Panc1 (cell line): ENCODE measurements around the gene WDR27. TPM values are rescaled to one million over a fixed set of nuclear protein-coding genes. Genes with fewer than 3 reads are reported as not detected.

Source experiments
- ATAC-seq: fragments of 200-7000 bp; cut with Tn5 transposase; 2 replicates; pipeline ENCODE4 v1.9.1; 2020; ENCODE audit warnings: mild to moderate bottlenecking, moderate library complexity
- BruUV-seq: library from RNA; stranded (reverse); fragments of 400-500 nt; replicated peaks from 2 replicates; lab custom pipeline; 2021; lab: Mats Ljungman, UMichigan
- CTCF ChIA-PET: fragments of 300-600 bp; sonication (Branson Sonifier 250); formaldehyde crosslinking; loops from one replicate; lab custom pipeline; 2022; ENCODE audit warnings: antibody characterized with exemption; lab: Charles Lee
- POLR2A ChIA-PET: fragments of 300-600 bp; sonication (Branson Sonifier 250); formaldehyde crosslinking; loops from one replicate; lab custom pipeline; 2022; ENCODE audit warnings: antibody characterized with exemption; lab: Charles Lee
- DNase-seq: peaks from one replicate; pipeline ENCODE4 v3.0.0-alpha.2; 2010; ENCODE audit warnings: low read depth, low spot score
- H3K27ac ChIP-seq: 2 replicates; pipeline ENCODE4 v1.5.1; 2011; ENCODE audit warnings: mild to moderate bottlenecking, low read length, inconsistent platforms
- H3K27me3 ChIP-seq: fragments of 200-500 bp; sonication (Bioruptor generic); 2 replicates; pipeline ENCODE4 v1.6.0; 2014; ENCODE audit warnings: low read length, inconsistent platforms; ENCODE audit not compliant: control insufficient read depth, insufficient read depth
- H3K36me3 ChIP-seq: fragments of 200-500 bp; sonication (Bioruptor generic); 2 replicates; pipeline ENCODE4 v1.5.1; 2014; ENCODE audit warnings: inconsistent platforms, mild to moderate bottlenecking, low read length, moderate library complexity; ENCODE audit not compliant: control insufficient read depth, insufficient read depth
- H3K4me1 ChIP-seq: 2 replicates; pipeline ENCODE4 v1.5.1; 2011; ENCODE audit warnings: inconsistent platforms, mild to moderate bottlenecking, low read length, moderate library complexity; ENCODE audit not compliant: control insufficient read depth, insufficient read depth
- H3K4me3 ChIP-seq, 2 experiments: 2 replicates each; pipeline ENCODE4 v1.5.1; 2011 to 2012; ENCODE audit warnings: low read depth in 2 of 2, low read length in 2 of 2, mild to moderate bottlenecking in 2 of 2, inconsistent platforms in 1 of 2, moderate library complexity in 1 of 2
- H3K9me3 ChIP-seq: fragments of 200-500 bp; sonication (Bioruptor generic); 2 replicates; pipeline ENCODE4 v1.5.1; 2014; ENCODE audit warnings: low read depth, mild to moderate bottlenecking, inconsistent platforms, low read length, moderate library complexity; ENCODE audit not compliant: control insufficient read depth, insufficient read depth
- POLR2AphosphoS5 ChIP-seq: IDR thresholded peaks from 2 replicates; pipeline ENCODE4 v1.6.1; 2012; ENCODE audit warnings: mild to moderate bottlenecking, low read depth, low read length, moderate library complexity
- SIN3A ChIP-seq: IDR thresholded peaks from 2 replicates; pipeline ENCODE4 v1.6.1; 2012; ENCODE audit warnings: low read depth, mild to moderate bottlenecking, low read length, moderate library complexity, borderline replicate concordance; ENCODE audit not compliant: insufficient read depth
- TCF7L2 ChIP-seq: IDR thresholded peaks from 2 replicates; pipeline ENCODE4 v1.6.1; 2011; ENCODE audit warnings: mild to moderate bottlenecking, low read depth, low read length, inconsistent platforms
- in situ Hi-C: cut with HindIII; loops from 2 replicates; pipeline ENCODE4 v1.10.0; 2016; ENCODE audit warnings: low sequenced_read_pairs, low pct_unique_long_range_greater_than_20kb
- intact Hi-C: fragments of 100-400 bp; cut with micrococcal nuclease; formaldehyde crosslinking; loops from one replicate; pipeline ENCODE4 v1.10.0; 2022; ENCODE audit not compliant: unreplicated experiment
- total RNA-seq: library from RNA; stranded (reverse); gene quantifications from one replicate; pipeline ENCODE4 v1.2.1, GENCODE V29; 2021; ENCODE audit not compliant: unreplicated experiment
- TF ChIP-seq, protein P1 (sequence below), 2 experiments: IDR thresholded peaks; 2 replicates each; pipeline ENCODE4 v1.6.1; 2011 to 2012; ENCODE audit warnings: low read depth in 2 of 2, control low read depth in 1 of 2, low read length in 1 of 2, mild to moderate bottlenecking in 1 of 2, moderate library complexity in 1 of 2; ENCODE audit not compliant: insufficient read depth in 1 of 2
- TF ChIP-seq, protein P2 (sequence below): fragments of 450-650 bp; IDR thresholded peaks from 2 replicates; pipeline ENCODE4 v1.5.1; 2017; ENCODE audit warnings: mild to moderate bottlenecking

WDR27 gene
- total RNA-seq, 1 experiment from 2014 or later, result 56.3 TPM

DNA sequence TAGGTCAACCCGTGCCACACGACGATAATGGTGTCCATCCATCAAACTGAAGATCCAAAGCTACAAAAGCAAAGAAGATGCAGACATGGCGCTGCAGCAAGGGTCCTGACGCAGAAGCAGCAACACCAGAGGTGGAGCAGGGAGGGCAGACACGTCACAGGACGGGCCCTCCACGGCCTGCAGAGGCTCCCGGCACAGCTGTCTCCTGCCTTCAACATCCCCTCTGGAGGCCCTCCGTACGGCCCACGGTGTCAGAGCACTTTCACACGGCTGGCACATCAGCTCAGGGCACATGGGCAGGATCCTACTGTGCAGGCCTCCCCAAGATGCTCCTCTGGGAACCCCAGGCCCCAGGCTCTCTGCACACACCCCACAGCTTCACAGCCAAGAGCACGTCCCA, 37.6 kb downstream of the WDR27 start:
- in situ Hi-C loops (no loop called here), intact Hi-C loops (no loop called here)
- no peak for ATAC-seq
- Histone ChIP-seq H3K36me3 (peaks cover 12% of the 10 kb centered on the region), H3K27me3 (no peaks in the 10 kb centered on the region), H3K4me1 (no peaks in the 10 kb centered on the region), H3K9me3 (no peaks in the 10 kb centered on the region), H3K4me3 (no peak overlapping the region), H3K27ac (no peak overlapping the region)
- no TSS peak for BruUV-seq
- no peak for DNase-seq
- ChIA-PET POLR2A (no interaction called here), CTCF (no interaction called here)
- TF ChIP-seq, protein P1, sequence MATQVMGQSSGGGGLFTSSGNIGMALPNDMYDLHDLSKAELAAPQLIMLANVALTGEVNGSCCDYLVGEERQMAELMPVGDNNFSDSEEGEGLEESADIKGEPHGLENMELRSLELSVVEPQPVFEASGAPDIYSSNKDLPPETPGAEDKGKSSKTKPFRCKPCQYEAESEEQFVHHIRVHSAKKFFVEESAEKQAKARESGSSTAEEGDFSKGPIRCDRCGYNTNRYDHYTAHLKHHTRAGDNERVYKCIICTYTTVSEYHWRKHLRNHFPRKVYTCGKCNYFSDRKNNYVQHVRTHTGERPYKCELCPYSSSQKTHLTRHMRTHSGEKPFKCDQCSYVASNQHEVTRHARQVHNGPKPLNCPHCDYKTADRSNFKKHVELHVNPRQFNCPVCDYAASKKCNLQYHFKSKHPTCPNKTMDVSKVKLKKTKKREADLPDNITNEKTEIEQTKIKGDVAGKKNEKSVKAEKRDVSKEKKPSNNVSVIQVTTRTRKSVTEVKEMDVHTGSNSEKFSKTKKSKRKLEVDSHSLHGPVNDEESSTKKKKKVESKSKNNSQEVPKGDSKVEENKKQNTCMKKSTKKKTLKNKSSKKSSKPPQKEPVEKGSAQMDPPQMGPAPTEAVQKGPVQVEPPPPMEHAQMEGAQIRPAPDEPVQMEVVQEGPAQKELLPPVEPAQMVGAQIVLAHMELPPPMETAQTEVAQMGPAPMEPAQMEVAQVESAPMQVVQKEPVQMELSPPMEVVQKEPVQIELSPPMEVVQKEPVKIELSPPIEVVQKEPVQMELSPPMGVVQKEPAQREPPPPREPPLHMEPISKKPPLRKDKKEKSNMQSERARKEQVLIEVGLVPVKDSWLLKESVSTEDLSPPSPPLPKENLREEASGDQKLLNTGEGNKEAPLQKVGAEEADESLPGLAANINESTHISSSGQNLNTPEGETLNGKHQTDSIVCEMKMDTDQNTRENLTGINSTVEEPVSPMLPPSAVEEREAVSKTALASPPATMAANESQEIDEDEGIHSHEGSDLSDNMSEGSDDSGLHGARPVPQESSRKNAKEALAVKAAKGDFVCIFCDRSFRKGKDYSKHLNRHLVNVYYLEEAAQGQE (IDR thresholded peaks at IDR 0.05; ENCODE audit: insufficient read depth in 1 of 2, low read depth in 2 of 2, low read length in 1 of 2), result no peak
- no peak for TF ChIP-seq TCF7L2
- no peak for TF ChIP-seq POLR2AphosphoS5
- TF ChIP-seq, protein P2, sequence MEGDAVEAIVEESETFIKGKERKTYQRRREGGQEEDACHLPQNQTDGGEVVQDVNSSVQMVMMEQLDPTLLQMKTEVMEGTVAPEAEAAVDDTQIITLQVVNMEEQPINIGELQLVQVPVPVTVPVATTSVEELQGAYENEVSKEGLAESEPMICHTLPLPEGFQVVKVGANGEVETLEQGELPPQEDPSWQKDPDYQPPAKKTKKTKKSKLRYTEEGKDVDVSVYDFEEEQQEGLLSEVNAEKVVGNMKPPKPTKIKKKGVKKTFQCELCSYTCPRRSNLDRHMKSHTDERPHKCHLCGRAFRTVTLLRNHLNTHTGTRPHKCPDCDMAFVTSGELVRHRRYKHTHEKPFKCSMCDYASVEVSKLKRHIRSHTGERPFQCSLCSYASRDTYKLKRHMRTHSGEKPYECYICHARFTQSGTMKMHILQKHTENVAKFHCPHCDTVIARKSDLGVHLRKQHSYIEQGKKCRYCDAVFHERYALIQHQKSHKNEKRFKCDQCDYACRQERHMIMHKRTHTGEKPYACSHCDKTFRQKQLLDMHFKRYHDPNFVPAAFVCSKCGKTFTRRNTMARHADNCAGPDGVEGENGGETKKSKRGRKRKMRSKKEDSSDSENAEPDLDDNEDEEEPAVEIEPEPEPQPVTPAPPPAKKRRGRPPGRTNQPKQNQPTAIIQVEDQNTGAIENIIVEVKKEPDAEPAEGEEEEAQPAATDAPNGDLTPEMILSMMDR, result no peak
- TF ChIP-seq SIN3A, result no peak

DNA sequence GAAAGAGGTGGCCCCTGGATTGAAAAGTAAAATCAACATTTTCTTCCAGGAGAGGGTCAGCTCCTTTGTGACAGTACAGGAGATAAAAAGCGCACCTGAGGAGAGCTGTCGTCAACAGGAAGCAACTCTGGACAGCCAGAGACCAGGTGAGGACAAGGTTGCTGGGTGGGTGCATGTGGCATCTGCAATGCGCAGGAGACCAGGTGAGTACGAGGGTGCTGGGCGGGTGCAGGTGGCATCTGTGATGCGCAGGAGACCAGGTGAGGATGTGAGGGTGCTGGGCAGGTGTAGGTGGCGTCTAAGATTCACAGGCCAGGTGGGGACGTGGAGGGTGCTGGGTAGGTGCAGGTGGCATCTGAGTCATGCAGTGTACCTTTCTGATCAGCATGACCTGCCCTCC, 38.4 kb downstream of the WDR27 start:
- no peak overlapping the region for H3K27ac ChIP-seq
- CTCF ChIA-PET, result no interaction called here
- no peaks in the 10 kb centered on the region for H3K4me1 ChIP-seq
- H3K27me3 ChIP-seq, result no peaks in the 10 kb centered on the region
- BruUV-seq, result no TSS peak
- no peaks in the 10 kb centered on the region for H3K9me3 ChIP-seq
- H3K36me3 ChIP-seq, result peaks cover 10% of the 10 kb centered on the region
- in situ Hi-C loops, result no loop called here
- TF ChIP-seq TCF7L2 (no peak), POLR2AphosphoS5 (no peak), SIN3A (no peak)
- TF ChIP-seq, protein P2, result no peak
- TF ChIP-seq, protein P1 (IDR thresholded peaks at IDR 0.05; ENCODE audit: insufficient read depth in 1 of 2, low read depth in 2 of 2, low read length in 1 of 2), result no peak
- no peak for DNase-seq
- POLR2A ChIA-PET, result no interaction called here
- H3K4me3 ChIP-seq, result no peak overlapping the region
- no peak for ATAC-seq
- intact Hi-C loops, result no loop called here
